ENCODE data around the gene SIRPA. TPM values are rescaled to one million over a fixed set of nuclear protein-coding genes. Genes with fewer than 3 reads are reported as not detected.

The SIRPA gene
- total and polyA plus RNA-seq, 5 donors from 2014 or later = not detected

DNA sequence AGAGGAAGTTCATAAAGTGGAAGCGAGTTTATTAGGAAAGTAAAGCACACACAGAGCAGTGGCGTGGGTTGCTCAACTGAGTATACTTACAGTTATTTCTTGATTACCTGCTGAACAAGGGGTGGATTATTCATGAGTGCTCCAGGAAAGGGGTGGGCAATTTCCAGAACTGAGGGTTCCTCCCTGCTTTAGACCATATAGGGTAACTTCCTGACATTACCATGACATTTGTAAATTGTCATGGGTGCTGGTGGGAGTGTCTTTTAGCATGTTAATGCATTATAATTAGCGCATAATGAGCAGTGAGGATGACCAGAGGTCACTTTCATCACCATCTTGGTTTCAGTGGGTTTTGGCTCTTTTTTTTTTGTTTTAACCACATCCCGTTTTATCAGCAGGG, 68.9 kb downstream of the SIRPA start:
- H3K27me3 Mint-ChIP-seq = peaks cover 20% of the 10 kb centered on the region
- H3K4me3 Mint-ChIP-seq = no peak overlapping the region
- H3K9me3 Mint-ChIP-seq = peaks cover 0 to 6% (median 0%) of the 10 kb centered on the region in 7 donors
- H3K4me1 Mint-ChIP-seq = peaks cover 0 to 12% (median 8%) of the 10 kb centered on the region in 4 donors
- ATAC-seq (ENCODE audit: low read depth in 2 of 2) (no peak), DNase-seq (peak in 1 of 3 donors; percentile 4)
- no peak overlapping the region for H3K27ac Mint-ChIP-seq
- peaks cover 7% of the 10 kb centered on the region for H3K27me3 ChIP-seq (ENCODE audit: control insufficient read depth, insufficient read depth, low read length)
- H3K36me3 ChIP-seq (ENCODE audit: control insufficient read depth, insufficient read depth, low read length) = no peaks in the 10 kb centered on the region
- no peaks in the 10 kb centered on the region for H3K9me3 ChIP-seq (ENCODE audit: control insufficient read depth in 2 of 2, low read length in 2 of 2)
- H3K4me1 ChIP-seq (ENCODE audit: control insufficient read depth, insufficient read depth, low read length, poor library complexity, severe bottlenecking) = peaks cover 6% of the 10 kb centered on the region
- no peak overlapping the region for H3K4me3 ChIP-seq (ENCODE audit: low read depth, low read length)
- no peak overlapping the region for H3K27ac ChIP-seq (ENCODE audit: insufficient read depth, low read length, poor library complexity, severe bottlenecking)
- no peaks in the 10 kb centered on the region for H3K36me3 Mint-ChIP-seq

DNA sequence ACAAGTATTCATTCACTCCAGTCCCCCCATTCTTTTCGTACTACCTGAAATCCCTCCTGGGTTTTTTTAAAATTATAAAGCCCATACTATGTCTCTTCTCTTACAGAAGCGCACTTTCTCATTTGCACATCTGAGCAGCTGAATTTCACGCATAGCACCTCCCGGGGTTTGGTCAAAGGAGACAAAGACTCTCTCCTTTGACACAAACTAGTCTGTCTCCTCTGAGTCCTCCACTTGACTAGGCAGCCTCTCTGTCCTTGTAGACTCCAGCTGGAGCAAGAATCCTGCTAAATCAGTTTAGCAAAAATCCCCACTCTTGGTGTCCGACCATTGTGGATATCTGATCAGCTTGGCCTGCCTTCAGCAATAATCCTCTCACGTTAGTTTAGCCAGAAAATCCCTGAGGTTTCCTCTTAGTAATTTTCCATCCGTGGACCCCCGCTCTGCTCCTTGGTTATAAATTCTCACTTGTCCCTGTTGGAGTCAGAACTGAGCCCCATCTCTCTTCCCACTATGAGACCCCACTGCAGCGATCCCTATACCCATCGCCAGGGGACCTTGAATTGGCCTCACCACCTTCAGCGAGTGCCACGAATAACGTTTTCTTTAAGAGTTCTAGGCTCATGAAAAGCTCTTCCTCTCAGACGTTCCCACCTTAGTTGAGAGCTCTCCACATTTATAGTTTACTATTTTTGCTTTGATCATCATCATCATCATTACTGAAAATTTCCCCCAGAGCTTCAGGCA, 69.6 kb downstream of the SIRPA start:
- no peak overlapping the region for H3K27ac Mint-ChIP-seq
- Histone ChIP-seq H3K9me3 (ENCODE audit: control insufficient read depth in 2 of 2, low read length in 2 of 2) (no peaks in the 10 kb centered on the region), H3K4me1 (ENCODE audit: control insufficient read depth, insufficient read depth, low read length, poor library complexity, severe bottlenecking) (peaks cover 6% of the 10 kb centered on the region), H3K36me3 (ENCODE audit: control insufficient read depth, insufficient read depth, low read length) (no peaks in the 10 kb centered on the region), H3K4me3 (ENCODE audit: low read depth, low read length) (peak overlapping the region; percentile 24), H3K27me3 (ENCODE audit: control insufficient read depth, insufficient read depth, low read length) (peaks cover 7% of the 10 kb centered on the region), H3K27ac (ENCODE audit: insufficient read depth, low read length, poor library complexity, severe bottlenecking) (no peak overlapping the region)
- H3K4me3 Mint-ChIP-seq = peak overlapping the region in 1 of 4 donors; percentile 75
- peaks cover 24% of the 10 kb centered on the region for H3K27me3 Mint-ChIP-seq
- H3K9me3 Mint-ChIP-seq = peaks cover 0 to 3% (median 0%) of the 10 kb centered on the region in 7 donors
- H3K36me3 Mint-ChIP-seq = no peaks in the 10 kb centered on the region
- DNase-seq (no peak), ATAC-seq (ENCODE audit: low read depth in 2 of 2) (no peak)
- H3K4me1 Mint-ChIP-seq = peaks cover 0 to 12% (median 8%) of the 10 kb centered on the region in 4 donors

DNA sequence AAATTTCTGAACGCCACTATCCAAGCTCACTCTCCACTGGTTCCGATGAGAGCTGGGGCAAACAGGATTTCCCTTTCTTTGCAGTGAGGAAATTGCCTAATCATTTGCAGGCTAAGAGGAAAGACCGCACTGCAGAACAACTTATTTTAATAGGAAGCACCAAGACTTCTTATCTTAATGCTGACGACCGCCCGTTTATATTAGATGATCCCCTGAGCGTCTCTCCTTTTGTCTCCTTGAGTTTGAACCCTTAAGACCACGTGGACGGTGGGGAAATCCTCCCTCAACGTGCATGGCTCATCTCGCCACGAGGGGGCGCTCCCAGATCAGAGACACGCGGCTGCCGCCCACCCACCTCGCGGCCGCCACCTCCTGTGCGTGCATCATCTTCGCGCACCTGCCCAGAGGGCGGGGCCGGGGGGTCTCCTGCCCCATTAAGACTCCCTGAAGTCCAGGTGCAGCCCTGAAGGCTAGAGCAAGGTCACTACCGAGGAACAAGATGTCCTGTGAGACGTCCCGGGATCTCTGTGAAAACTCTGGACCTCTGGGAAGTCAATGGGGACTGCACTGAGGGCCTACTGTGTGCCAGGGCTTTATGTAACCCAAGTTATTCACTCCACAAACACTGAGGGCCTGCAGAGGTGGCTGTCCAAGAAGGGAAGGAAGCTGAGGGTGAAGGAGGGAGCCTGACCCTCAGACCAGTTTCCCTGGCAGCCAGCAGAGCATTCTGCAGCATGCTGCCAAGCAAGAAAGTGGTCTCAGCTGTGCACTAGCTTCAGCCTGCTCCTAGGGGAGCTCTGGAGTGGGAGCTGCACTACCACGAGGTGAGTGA, 70.5 kb downstream of the SIRPA start:
- Histone ChIP-seq H3K4me1 (ENCODE audit: control insufficient read depth, insufficient read depth, low read length, poor library complexity, severe bottlenecking) (peaks cover 6% of the 10 kb centered on the region), H3K9me3 (ENCODE audit: control insufficient read depth in 2 of 2, low read length in 2 of 2) (no peaks in the 10 kb centered on the region), H3K4me3 (ENCODE audit: low read depth, low read length) (peak overlapping the region; percentile 24), H3K27ac (ENCODE audit: insufficient read depth, low read length, poor library complexity, severe bottlenecking) (no peak overlapping the region), H3K27me3 (ENCODE audit: control insufficient read depth, insufficient read depth, low read length) (peaks cover 7% of the 10 kb centered on the region), H3K36me3 (ENCODE audit: control insufficient read depth, insufficient read depth, low read length) (no peaks in the 10 kb centered on the region)
- Mint-ChIP-seq H3K4me1 (peaks cover 0 to 12% (median 8%) of the 10 kb centered on the region in 4 donors), H3K27ac (no peak overlapping the region), H3K27me3 (peaks cover 24% of the 10 kb centered on the region), H3K4me3 (peak overlapping the region in 2 of 4 donors; percentile 55 to 75), H3K9me3 (peaks cover 0 to 3% (median 0%) of the 10 kb centered on the region in 7 donors), H3K36me3 (no peaks in the 10 kb centered on the region)
- DNase-seq (peak; percentile 41 to 67 (median 64)), ATAC-seq (ENCODE audit: low read depth in 2 of 2) (peak in 1 of 2 donors; percentile 71)

DNA sequence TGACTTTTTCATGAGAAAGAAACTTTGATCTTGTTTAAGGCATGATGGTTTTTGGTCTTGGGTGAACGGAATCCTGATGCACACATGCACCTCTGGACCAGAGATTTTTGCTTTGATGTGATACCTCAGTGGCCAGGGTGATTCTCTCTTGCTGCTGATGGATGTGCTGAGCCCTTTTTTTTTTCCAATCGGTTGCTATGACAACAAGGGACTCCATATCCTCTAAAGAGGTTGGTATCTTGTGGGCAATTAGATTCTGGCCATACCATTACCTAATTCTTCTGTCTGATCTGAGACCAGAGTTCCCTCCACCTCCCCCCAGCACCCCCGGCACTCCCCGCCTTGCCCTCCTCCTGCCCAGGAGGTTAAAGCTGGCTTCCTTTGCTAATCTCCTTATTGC, 73.8 kb downstream of the SIRPA start:
- H3K9me3 ChIP-seq (ENCODE audit: control insufficient read depth in 2 of 2, low read length in 2 of 2) = no peaks in the 10 kb centered on the region
- Mint-ChIP-seq H3K27ac (no peak overlapping the region), H3K36me3 (no peaks in the 10 kb centered on the region), H3K4me1 (peaks cover 0 to 11% (median 6%) of the 10 kb centered on the region in 4 donors), H3K4me3 (no peak overlapping the region), H3K27me3 (peaks cover 18% of the 10 kb centered on the region), H3K9me3 (peaks cover 0 to 3% (median 0%) of the 10 kb centered on the region in 7 donors)
- H3K4me3 ChIP-seq (ENCODE audit: low read depth, low read length) = no peak overlapping the region
- no peaks in the 10 kb centered on the region for H3K27me3 ChIP-seq (ENCODE audit: control insufficient read depth, insufficient read depth, low read length)
- no peak for ATAC-seq (ENCODE audit: low read depth in 2 of 2)
- H3K4me1 ChIP-seq (ENCODE audit: control insufficient read depth, insufficient read depth, low read length, poor library complexity, severe bottlenecking) = peaks cover 6% of the 10 kb centered on the region
- H3K27ac ChIP-seq (ENCODE audit: insufficient read depth, low read length, poor library complexity, severe bottlenecking) = no peak overlapping the region
- no peak for DNase-seq
- H3K36me3 ChIP-seq (ENCODE audit: control insufficient read depth, insufficient read depth, low read length) = no peaks in the 10 kb centered on the region

DNA sequence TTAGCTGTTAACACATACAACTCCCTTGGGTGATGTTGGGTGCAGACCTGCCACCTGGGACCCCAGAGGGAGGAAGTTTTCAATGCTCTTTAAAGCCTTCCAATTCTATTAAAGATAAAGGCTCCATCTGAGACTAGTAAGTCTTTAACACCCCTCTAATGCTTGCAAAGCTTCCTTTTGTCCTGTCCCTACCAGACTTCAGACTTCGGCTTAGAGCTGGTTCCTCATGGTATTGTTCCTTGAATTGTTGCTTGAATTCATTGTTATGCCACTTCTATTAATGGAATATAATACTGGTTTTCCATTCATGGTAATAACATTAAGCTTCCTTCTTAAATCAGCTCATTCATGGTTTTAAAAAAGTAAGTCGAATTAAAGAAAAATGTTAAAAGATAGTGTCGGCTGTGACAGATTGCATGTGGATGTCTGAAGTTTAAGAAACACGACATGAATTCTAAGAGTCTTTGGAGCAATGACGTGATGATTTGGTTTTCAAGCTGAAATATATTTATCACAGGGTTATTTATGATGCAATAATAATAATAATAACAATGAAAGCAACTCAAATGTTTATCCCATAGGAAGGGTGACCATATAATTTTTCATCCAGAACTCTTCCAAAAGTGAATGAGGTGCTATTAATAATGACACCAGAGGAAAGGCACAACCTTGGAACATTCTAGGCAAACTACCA, 76.8 kb downstream of the SIRPA start:
- no peaks in the 10 kb centered on the region for H3K27me3 ChIP-seq (ENCODE audit: control insufficient read depth, insufficient read depth, low read length)
- H3K27ac Mint-ChIP-seq = no peak overlapping the region
- H3K9me3 Mint-ChIP-seq = peaks cover 0 to 7% (median 0%) of the 10 kb centered on the region in 7 donors
- no peak overlapping the region for H3K27ac ChIP-seq (ENCODE audit: insufficient read depth, low read length, poor library complexity, severe bottlenecking)
- ATAC-seq (ENCODE audit: low read depth in 2 of 2) (no peak), DNase-seq (no peak)
- H3K4me1 ChIP-seq (ENCODE audit: control insufficient read depth, insufficient read depth, low read length, poor library complexity, severe bottlenecking) = no peaks in the 10 kb centered on the region
- no peaks in the 10 kb centered on the region for H3K4me1 Mint-ChIP-seq
- no peaks in the 10 kb centered on the region for H3K36me3 ChIP-seq (ENCODE audit: control insufficient read depth, insufficient read depth, low read length)
- H3K4me3 Mint-ChIP-seq = no peak overlapping the region
- H3K4me3 ChIP-seq (ENCODE audit: low read depth, low read length) = no peak overlapping the region
- peaks cover 14% of the 10 kb centered on the region for H3K27me3 Mint-ChIP-seq
- no peaks in the 10 kb centered on the region for H3K36me3 Mint-ChIP-seq
- no peaks in the 10 kb centered on the region for H3K9me3 ChIP-seq (ENCODE audit: control insufficient read depth in 2 of 2, low read length in 2 of 2)

DNA sequence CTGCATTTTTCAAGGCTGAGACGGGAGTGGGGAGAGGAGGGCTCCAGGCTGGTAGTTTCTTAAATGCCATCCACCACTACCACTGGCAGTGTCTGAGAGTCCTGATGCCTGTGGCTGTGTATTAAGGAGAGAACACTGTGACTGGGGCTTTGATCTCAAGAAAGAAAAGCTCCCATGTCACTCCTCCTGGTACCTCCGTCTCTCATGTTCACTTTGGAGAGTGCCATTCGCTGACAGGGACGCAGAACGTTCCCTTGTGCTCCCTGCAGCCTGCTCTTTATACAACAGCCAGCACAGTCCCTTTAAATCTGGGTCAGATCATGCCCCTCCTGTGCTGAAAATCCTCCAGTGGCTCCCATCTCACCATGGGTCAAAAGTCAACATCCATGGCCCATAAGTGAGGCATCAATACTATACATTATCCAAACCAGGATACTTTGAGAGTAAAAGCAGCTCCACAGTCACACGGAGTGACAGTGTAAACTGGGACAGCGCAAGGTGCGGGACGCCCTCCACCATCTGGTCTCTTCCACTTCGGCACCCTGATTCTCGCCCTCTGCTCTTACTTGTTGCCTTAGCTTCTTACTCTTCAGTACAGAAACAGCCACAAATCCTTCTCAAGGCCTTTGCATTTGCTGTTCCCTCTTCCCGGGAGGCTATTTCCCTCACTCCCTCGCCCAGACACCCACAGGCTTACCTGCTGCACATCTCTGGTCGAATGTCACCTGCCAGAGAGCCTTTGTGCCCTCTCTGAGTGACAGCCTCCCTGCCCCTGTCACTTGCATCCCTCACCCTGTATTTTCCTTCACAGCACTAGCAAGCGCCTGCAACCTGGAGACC, 78.6 kb downstream of the SIRPA start:
- no peak overlapping the region for H3K4me3 ChIP-seq (ENCODE audit: low read depth, low read length)
- H3K9me3 ChIP-seq (ENCODE audit: control insufficient read depth in 2 of 2, low read length in 2 of 2) = no peaks in the 10 kb centered on the region
- H3K9me3 Mint-ChIP-seq = peaks cover 0 to 4% (median 0%) of the 10 kb centered on the region in 7 donors
- no peaks in the 10 kb centered on the region for H3K36me3 ChIP-seq (ENCODE audit: control insufficient read depth, insufficient read depth, low read length)
- no peak overlapping the region for H3K4me3 Mint-ChIP-seq
- no peak for DNase-seq
- no peak overlapping the region for H3K27ac Mint-ChIP-seq
- no peaks in the 10 kb centered on the region for H3K4me1 Mint-ChIP-seq
- H3K27me3 Mint-ChIP-seq = peaks cover 13% of the 10 kb centered on the region
- no peaks in the 10 kb centered on the region for H3K36me3 Mint-ChIP-seq
- no peak overlapping the region for H3K27ac ChIP-seq (ENCODE audit: insufficient read depth, low read length, poor library complexity, severe bottlenecking)
- peaks cover 2% of the 10 kb centered on the region for H3K27me3 ChIP-seq (ENCODE audit: control insufficient read depth, insufficient read depth, low read length)
- H3K4me1 ChIP-seq (ENCODE audit: control insufficient read depth, insufficient read depth, low read length, poor library complexity, severe bottlenecking) = no peaks in the 10 kb centered on the region
- ATAC-seq (ENCODE audit: low read depth in 2 of 2) = no peak

DNA sequence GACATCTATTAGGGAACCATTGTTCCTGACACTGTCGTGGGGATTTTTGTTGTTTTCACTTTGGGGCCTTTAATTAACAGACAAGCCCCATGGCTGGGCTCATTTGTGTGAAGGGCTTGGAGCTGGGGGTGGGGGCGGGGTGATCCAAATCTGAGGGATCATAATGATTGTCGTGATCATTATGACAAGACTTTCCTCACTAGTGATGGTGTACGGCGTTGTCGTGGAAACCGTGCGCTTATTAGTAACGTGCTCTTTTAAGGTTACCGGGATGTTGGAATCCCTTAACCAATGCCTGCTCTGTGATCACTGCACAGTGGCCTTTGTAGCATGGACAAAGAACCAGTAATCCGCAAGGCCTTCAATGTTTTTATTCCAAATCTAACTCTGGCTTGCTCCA, 80.1 kb downstream of the SIRPA start:
- H3K27ac ChIP-seq (ENCODE audit: insufficient read depth, low read length, poor library complexity, severe bottlenecking) = no peak overlapping the region
- no peak overlapping the region for H3K4me3 Mint-ChIP-seq
- H3K9me3 ChIP-seq (ENCODE audit: control insufficient read depth in 2 of 2, low read length in 2 of 2) = no peaks in the 10 kb centered on the region
- H3K4me3 ChIP-seq (ENCODE audit: low read depth, low read length) = no peak overlapping the region
- DNase-seq (no peak), ATAC-seq (ENCODE audit: low read depth in 2 of 2) (no peak)
- no peaks in the 10 kb centered on the region for H3K36me3 ChIP-seq (ENCODE audit: control insufficient read depth, insufficient read depth, low read length)
- H3K27ac Mint-ChIP-seq = no peak overlapping the region
- peaks cover 0 to 4% (median 0%) of the 10 kb centered on the region in 7 donors for H3K9me3 Mint-ChIP-seq
- peaks cover 5% of the 10 kb centered on the region for H3K27me3 ChIP-seq (ENCODE audit: control insufficient read depth, insufficient read depth, low read length)
- no peaks in the 10 kb centered on the region for H3K36me3 Mint-ChIP-seq
- peaks cover 9% of the 10 kb centered on the region for H3K27me3 Mint-ChIP-seq
- no peaks in the 10 kb centered on the region for H3K4me1 Mint-ChIP-seq
- no peaks in the 10 kb centered on the region for H3K4me1 ChIP-seq (ENCODE audit: control insufficient read depth, insufficient read depth, low read length, poor library complexity, severe bottlenecking)

All from CD4-positive, CD25-positive, alpha-beta regulatory T cell (primary cell).